Adrenal gland (tissue), 5 donors: ENCODE data around the gene KDM4B.

ENCODE experiments used
- POLR2A ChIP-seq, 2 donors: fragments of 450-650 bp; IDR thresholded peaks; one replicate each; pipeline ENCODE4 v1.6.1; 2017; ENCODE audit warnings: antibody characterized with exemption in 2 of 2, mild to moderate bottlenecking in 2 of 2, moderate library complexity in 1 of 2
- TF ChIP-seq, protein P1 (sequence below), 6 experiments: fragments of 450-650 bp in 4 of 6; fragments of 200-600 bp in 2 of 6; sonication (generic) in 1 of 6; IDR thresholded peaks; 1 replicate in 5 of 6; 2 replicates in 1 of 6; pipeline versions ENCODE4 v1.5.1 to v1.8.0; 2016 to 2021; ENCODE audit warnings: antibody characterized with exemption in 6 of 6, mild to moderate bottlenecking in 2 of 6, moderate library complexity in 1 of 6
- donor health status: DM: no; HTN: no; CAD: no.

DNA sequence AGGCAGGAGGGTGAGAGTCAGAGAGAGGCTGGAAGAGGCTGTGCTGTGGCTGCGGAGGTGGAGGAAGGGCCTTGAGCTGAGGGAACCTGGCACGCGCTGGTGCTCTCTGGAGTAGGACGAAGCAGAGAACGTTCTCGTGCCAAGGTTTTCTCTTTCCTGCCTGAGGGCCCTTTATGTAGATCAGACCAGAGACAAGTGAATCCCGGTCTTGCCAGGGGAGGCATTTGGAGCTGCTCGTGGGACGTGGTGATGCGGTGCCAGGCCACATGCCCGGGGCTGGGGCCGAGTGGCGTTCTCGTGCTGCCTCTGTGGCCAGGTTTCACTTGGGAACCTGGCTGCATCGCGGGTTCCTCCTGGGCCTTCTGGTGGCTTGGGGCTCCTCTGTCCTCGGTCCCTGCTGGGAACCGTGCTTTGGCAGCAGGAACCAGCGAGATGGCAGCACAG, 54.2 kb downstream of the KDM4B start:
- TF ChIP-seq, protein P1, sequence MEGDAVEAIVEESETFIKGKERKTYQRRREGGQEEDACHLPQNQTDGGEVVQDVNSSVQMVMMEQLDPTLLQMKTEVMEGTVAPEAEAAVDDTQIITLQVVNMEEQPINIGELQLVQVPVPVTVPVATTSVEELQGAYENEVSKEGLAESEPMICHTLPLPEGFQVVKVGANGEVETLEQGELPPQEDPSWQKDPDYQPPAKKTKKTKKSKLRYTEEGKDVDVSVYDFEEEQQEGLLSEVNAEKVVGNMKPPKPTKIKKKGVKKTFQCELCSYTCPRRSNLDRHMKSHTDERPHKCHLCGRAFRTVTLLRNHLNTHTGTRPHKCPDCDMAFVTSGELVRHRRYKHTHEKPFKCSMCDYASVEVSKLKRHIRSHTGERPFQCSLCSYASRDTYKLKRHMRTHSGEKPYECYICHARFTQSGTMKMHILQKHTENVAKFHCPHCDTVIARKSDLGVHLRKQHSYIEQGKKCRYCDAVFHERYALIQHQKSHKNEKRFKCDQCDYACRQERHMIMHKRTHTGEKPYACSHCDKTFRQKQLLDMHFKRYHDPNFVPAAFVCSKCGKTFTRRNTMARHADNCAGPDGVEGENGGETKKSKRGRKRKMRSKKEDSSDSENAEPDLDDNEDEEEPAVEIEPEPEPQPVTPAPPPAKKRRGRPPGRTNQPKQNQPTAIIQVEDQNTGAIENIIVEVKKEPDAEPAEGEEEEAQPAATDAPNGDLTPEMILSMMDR (IDR thresholded peaks at IDR 0.05) = no peak
- no peak for TF ChIP-seq POLR2A (IDR thresholded peaks at IDR 0.05)
